CD4-positive, CD25-positive, alpha-beta regulatory T cell (primary cell): ENCODE measurements around the gene ADGB. TPM values are rescaled to one million over a fixed set of nuclear protein-coding genes. Genes with fewer than 3 reads are reported as not detected.

Experiments used
- ATAC-seq, 2 donors: fragments of 150-1000 bp; cut with Tn5 transposase; one replicate each; pipeline ENCODE4 v1.10.0; 2021; ENCODE audit warnings: low read depth in 2 of 2, moderate number of reproducible peaks in 2 of 2, moderate library complexity in 1 of 2
- DNase-seq, 3 donors: peaks; one replicate each; pipeline versions ENCODE4 v3.0.0 to v3.0.0-alpha.2; 2012 to 2022; ENCODE audit warnings: mixed read lengths in 1 of 3
- H3K27ac ChIP-seq: one replicate; pipeline ENCODE4 v1.7.0; 2013; ENCODE audit warnings: mild to moderate bottlenecking, low read length; ENCODE audit not compliant: insufficient read depth, poor library complexity, severe bottlenecking
- H3K27me3 ChIP-seq: one replicate; pipeline ENCODE4 v1.7.0; 2013; ENCODE audit warnings: low read length; ENCODE audit not compliant: control insufficient read depth, insufficient read depth
- H3K36me3 ChIP-seq: one replicate; pipeline ENCODE4 v1.7.0; 2013; ENCODE audit warnings: mild to moderate bottlenecking, low read length, moderate library complexity; ENCODE audit not compliant: control insufficient read depth, insufficient read depth
- H3K4me1 ChIP-seq: 2 replicates; pipeline ENCODE4 v1.7.0; 2013; ENCODE audit warnings: mild to moderate bottlenecking, low read length; ENCODE audit not compliant: insufficient read depth, control insufficient read depth, poor library complexity, severe bottlenecking
- H3K4me3 ChIP-seq: one replicate; pipeline ENCODE4 v1.7.0; 2013; ENCODE audit warnings: low read depth, mild to moderate bottlenecking, low read length, moderate library complexity
- H3K9me3 ChIP-seq, 2 experiments: 1 replicate in 1 of 2; 2 replicates in 1 of 2; pipeline ENCODE4 v1.7.0; 2013; ENCODE audit warnings: low read length in 2 of 2, mild to moderate bottlenecking in 1 of 2, moderate library complexity in 1 of 2; ENCODE audit not compliant: control insufficient read depth in 2 of 2
- H3K27ac Mint-ChIP-seq, 3 donors: one replicate each; pipeline ENCODE4 v1.8.0; 2020 to 2022; ENCODE audit warnings: mild to moderate bottlenecking in 3 of 3, mixed read lengths in 3 of 3, moderate library complexity in 2 of 3
- H3K27me3 Mint-ChIP-seq: one replicate; pipeline ENCODE4 v1.8.0; 2022; ENCODE audit warnings: mild to moderate bottlenecking, mixed read lengths
- H3K36me3 Mint-ChIP-seq: one replicate; pipeline ENCODE4 v1.8.0; 2020; ENCODE audit warnings: mixed read lengths
- H3K4me1 Mint-ChIP-seq, 4 donors: one replicate each; pipeline ENCODE4 v1.8.0; 2020 to 2022; ENCODE audit warnings: mixed read lengths in 4 of 4, mild to moderate bottlenecking in 1 of 4
- H3K4me3 Mint-ChIP-seq, 4 donors: one replicate each; pipeline ENCODE4 v1.8.0; 2020 to 2022; ENCODE audit warnings: mild to moderate bottlenecking in 4 of 4, mixed read lengths in 4 of 4, moderate library complexity in 3 of 4
- H3K9me3 Mint-ChIP-seq, 7 donors: one replicate each; pipeline ENCODE4 v1.8.0; 2020 to 2022; ENCODE audit warnings: mixed read lengths in 7 of 7, mild to moderate bottlenecking in 3 of 7, moderate library complexity in 2 of 7
- polyA plus RNA-seq, 4 donors: library from polyadenylated mRNA; unstranded; fragments of 300-500 nt; fragmentation: Illumina TruSeq; gene quantifications; one replicate each; pipeline ENCODE4 v1.2.3, GENCODE V29; 2021
- total RNA-seq: library from RNA; stranded (reverse); gene quantifications from one replicate; pipeline ENCODE4 v1.2.3, GENCODE V29; 2022

The ADGB gene
- total and polyA plus RNA-seq, 5 donors from 2014 or later = not detected

DNA sequence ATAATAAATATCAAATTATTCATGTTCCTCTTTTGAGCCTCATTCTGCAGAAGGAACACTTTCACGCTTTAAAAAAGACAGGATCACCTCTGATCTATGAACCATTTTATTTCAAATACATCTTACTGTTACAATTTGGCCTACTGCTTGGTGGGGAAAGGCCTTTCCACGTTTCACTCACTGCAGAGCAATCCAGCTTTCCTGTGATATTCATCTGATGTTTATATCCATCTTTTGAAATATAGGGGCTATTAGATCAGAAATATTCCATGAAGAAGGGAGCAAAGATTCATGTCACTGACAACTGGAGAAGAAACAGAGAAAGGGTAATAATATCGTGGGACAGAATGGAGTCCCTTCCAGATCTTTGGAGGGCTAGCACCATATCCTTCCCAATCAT, 262.9 kb downstream of the ADGB start:
- Histone ChIP-seq H3K36me3 (no peaks in the 10 kb centered on the region), H3K27ac (no peak overlapping the region), H3K4me3 (no peak overlapping the region), H3K27me3 (no peaks in the 10 kb centered on the region), H3K4me1 (no peaks in the 10 kb centered on the region), H3K9me3 (no peaks in the 10 kb centered on the region)
- Mint-ChIP-seq H3K36me3 (no peaks in the 10 kb centered on the region), H3K4me3 (no peak overlapping the region), H3K4me1 (peaks cover 0 to 7% (median 0%) of the 10 kb centered on the region in 4 donors), H3K27ac (no peak overlapping the region), H3K27me3 (peaks cover 5% of the 10 kb centered on the region), H3K9me3 (no peaks in the 10 kb centered on the region)
- DNase-seq (no peak), ATAC-seq (no peak)

- Mint-ChIP-seq H3K9me3 (no peaks in the 10 kb centered on the region), H3K36me3 (no peaks in the 10 kb centered on the region), H3K4me3 (no peak overlapping the region), H3K4me1 (peaks cover 0 to 5% (median 0%) of the 10 kb centered on the region in 4 donors), H3K27me3 (peaks cover under 1% of the 10 kb centered on the region), H3K27ac (no peak overlapping the region)
- Histone ChIP-seq H3K9me3 (no peaks in the 10 kb centered on the region), H3K27me3 (no peaks in the 10 kb centered on the region), H3K4me3 (no peak overlapping the region), H3K27ac (no peak overlapping the region), H3K36me3 (no peaks in the 10 kb centered on the region), H3K4me1 (no peaks in the 10 kb centered on the region)
- no peak for ATAC-seq
- DNase-seq = no peak
These were observed 263.7 kb downstream of the ADGB start for GRCh38 chr6:146862508-146862919.

- Mint-ChIP-seq H3K36me3 (no peaks in the 10 kb centered on the region), H3K9me3 (no peaks in the 10 kb centered on the region), H3K4me3 (no peak overlapping the region), H3K27me3 (no peaks in the 10 kb centered on the region), H3K27ac (no peak overlapping the region), H3K4me1 (no peaks in the 10 kb centered on the region)
- no peaks in the 10 kb centered on the region for H3K27me3 ChIP-seq
- H3K27ac ChIP-seq = no peak overlapping the region
- no peak overlapping the region for H3K4me3 ChIP-seq
- no peaks in the 10 kb centered on the region for H3K36me3 ChIP-seq
- H3K9me3 ChIP-seq = no peaks in the 10 kb centered on the region
- ATAC-seq = no peak
- DNase-seq = no peak
- no peaks in the 10 kb centered on the region for H3K4me1 ChIP-seq
These were observed 265.5 kb downstream of the ADGB start for GRCh38 chr6:146864300-146864699.

DNA sequence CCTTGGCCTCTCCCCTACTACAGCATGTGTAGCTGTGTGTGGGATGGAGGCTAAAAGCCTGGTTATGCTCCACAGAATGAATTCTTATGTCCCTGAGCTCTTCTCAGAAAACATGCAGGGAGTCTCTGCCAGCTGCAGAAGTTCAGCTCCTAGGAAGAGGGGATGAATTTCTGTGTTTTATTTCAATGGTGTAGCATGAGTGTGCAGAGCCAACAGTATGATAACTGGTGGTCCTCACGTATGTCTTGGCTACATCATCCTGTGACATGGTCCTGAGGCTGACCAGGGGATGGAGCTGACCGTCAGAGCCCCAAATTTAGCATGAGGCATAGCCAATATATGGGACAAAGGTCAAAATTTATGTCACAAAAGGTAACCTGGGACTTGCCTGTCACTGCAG, 266.1 kb downstream of the ADGB start:
- Histone ChIP-seq H3K9me3 (no peaks in the 10 kb centered on the region), H3K27me3 (no peaks in the 10 kb centered on the region), H3K36me3 (no peaks in the 10 kb centered on the region), H3K27ac (no peak overlapping the region), H3K4me1 (no peaks in the 10 kb centered on the region), H3K4me3 (no peak overlapping the region)
- Mint-ChIP-seq H3K36me3 (no peaks in the 10 kb centered on the region), H3K4me3 (no peak overlapping the region), H3K27ac (no peak overlapping the region), H3K27me3 (no peaks in the 10 kb centered on the region), H3K9me3 (no peaks in the 10 kb centered on the region), H3K4me1 (no peaks in the 10 kb centered on the region)
- DNase-seq = no peak
- ATAC-seq = no peak

Other genes starting within 250 kb of the ADGB start
- 1.4 TPM for gene RAB32, start 55.1 kb upstream of the ADGB start, total RNA-seq
- gene RAB32, start 55.1 kb upstream of the ADGB start, polyA plus RNA-seq = 1 to 10 TPM in 2 of 4 donors, under 1 TPM in 2; 0.25 to 1.3 (median 0.70) TPM